Mesothelial cell of epicardium (in vitro differentiated cells): ENCODE data around the gene RBPMS2. TPM values are rescaled to one million over a fixed set of nuclear protein-coding genes. Genes with fewer than 3 reads are reported as not detected.

Experiments
- DNase-seq, 2 experiments: peaks; one replicate each; pipeline ENCODE4 v3.0.0; 2021; ENCODE audit warnings: low spot score in 2 of 2; ENCODE audit not compliant: unreplicated experiment in 2 of 2
- H3K27ac Mint-ChIP-seq: 2 replicates; pipeline ENCODE4 v1.8.0; 2021; ENCODE audit warnings: mixed read lengths
- H3K27me3 Mint-ChIP-seq: 2 replicates; pipeline ENCODE4 v1.8.0; 2021; ENCODE audit warnings: low read depth, mixed read lengths
- H3K36me3 Mint-ChIP-seq: 2 replicates; pipeline ENCODE4 v1.8.0; 2021; ENCODE audit warnings: mixed read lengths
- H3K4me1 Mint-ChIP-seq: 2 replicates; pipeline ENCODE4 v1.8.0; 2021; ENCODE audit warnings: mixed read lengths
- H3K4me3 Mint-ChIP-seq: 2 replicates; pipeline ENCODE4 v1.8.0; 2021; ENCODE audit warnings: mild to moderate bottlenecking, moderate library complexity, mixed read lengths
- H3K9me3 Mint-ChIP-seq: 2 replicates; pipeline ENCODE4 v1.8.0; 2021; ENCODE audit warnings: mixed read lengths
- total RNA-seq: library from RNA; stranded (reverse); gene quantifications from 3 replicates; pipeline ENCODE4 v1.2.1, GENCODE V29; 2021
- TF ChIP-seq, protein P1 (sequence below): fragments of 200-600 bp; sonication (generic); IDR thresholded peaks from one replicate; pipeline ENCODE4 v1.5.0; 2021; ENCODE audit warnings: antibody characterized with exemption; ENCODE audit not compliant: unreplicated experiment

RBPMS2 gene
- total RNA-seq, 1 donor from 2014 or later = 17.8 TPM

DNA sequence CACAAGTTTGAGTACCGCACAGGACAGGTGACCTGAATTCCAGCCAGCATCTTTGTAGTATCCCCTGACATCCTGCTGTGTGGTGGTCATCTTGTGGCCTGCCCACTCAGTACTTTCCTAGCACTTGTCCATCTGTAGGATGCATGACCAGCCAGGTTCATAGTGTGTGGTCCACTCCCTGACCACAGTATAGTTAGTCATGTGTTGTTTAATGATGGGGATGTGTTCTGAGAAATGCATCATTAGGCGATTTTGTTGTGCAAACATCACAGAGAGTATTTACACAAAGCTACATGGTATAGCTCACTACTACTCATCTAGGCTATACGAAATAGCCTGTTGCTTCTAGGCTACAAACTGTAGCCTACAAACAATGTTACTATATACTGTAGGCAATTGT lies 16.9 kb upstream of the RBPMS2 start:
- no peaks in the 10 kb centered on the region for H3K4me1 Mint-ChIP-seq
- no peak overlapping the region for H3K4me3 Mint-ChIP-seq
- TF ChIP-seq, protein P1, sequence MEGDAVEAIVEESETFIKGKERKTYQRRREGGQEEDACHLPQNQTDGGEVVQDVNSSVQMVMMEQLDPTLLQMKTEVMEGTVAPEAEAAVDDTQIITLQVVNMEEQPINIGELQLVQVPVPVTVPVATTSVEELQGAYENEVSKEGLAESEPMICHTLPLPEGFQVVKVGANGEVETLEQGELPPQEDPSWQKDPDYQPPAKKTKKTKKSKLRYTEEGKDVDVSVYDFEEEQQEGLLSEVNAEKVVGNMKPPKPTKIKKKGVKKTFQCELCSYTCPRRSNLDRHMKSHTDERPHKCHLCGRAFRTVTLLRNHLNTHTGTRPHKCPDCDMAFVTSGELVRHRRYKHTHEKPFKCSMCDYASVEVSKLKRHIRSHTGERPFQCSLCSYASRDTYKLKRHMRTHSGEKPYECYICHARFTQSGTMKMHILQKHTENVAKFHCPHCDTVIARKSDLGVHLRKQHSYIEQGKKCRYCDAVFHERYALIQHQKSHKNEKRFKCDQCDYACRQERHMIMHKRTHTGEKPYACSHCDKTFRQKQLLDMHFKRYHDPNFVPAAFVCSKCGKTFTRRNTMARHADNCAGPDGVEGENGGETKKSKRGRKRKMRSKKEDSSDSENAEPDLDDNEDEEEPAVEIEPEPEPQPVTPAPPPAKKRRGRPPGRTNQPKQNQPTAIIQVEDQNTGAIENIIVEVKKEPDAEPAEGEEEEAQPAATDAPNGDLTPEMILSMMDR = no peak
- no peak overlapping the region for H3K27ac Mint-ChIP-seq
- no peaks in the 10 kb centered on the region for H3K27me3 Mint-ChIP-seq
- no peaks in the 10 kb centered on the region for H3K9me3 Mint-ChIP-seq
- no peaks in the 10 kb centered on the region for H3K36me3 Mint-ChIP-seq
- no peak for DNase-seq

DNA sequence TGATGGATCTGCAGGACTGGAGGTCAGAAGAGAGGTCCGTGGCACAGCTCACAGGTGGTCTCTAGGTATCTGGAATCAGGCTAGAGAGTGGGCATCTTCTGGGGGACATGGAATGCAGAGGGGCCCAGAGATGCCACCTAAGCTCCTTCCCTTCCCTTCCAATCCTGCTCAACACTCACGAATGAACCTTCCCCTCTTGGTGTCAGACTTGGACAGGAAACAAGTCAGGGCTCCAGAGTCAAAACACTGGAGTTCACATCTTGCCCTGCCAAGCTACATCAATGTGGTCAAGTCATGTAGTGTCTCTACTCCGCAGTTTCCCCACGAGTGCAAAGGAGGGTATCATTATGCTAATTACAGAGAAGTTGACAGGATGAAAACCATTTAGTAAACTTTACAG lies 16.0 kb upstream of the RBPMS2 start:
- Mint-ChIP-seq H3K4me3 (no peak overlapping the region), H3K9me3 (no peaks in the 10 kb centered on the region), H3K27ac (no peak overlapping the region), H3K36me3 (no peaks in the 10 kb centered on the region), H3K27me3 (no peaks in the 10 kb centered on the region), H3K4me1 (no peaks in the 10 kb centered on the region)
- TF ChIP-seq, protein P1 = no peak
- no peak for DNase-seq

DNA sequence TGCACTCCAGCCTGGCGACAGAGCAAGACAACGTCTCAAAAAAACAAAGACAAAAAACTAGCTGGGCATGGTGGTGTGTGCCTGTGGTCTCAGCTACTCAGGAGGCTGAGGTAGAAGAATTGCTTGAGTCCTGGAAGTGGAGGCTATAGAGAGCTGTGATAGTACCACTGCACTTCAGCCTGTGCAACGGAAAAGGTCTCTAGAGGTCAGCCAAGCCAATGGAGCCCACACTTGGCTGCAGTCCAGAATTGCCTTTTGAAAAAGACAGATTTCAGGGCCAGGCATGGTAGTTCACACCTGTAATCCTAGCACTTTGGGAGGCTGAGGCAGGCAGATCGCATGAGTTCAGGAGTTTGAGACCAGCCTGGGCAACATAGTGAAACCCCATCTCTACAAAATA lies 8.4 kb upstream of the RBPMS2 start:
- H3K4me3 Mint-ChIP-seq = no peak overlapping the region
- no peak for DNase-seq
- no peaks in the 10 kb centered on the region for H3K9me3 Mint-ChIP-seq
- H3K27ac Mint-ChIP-seq = no peak overlapping the region
- no peaks in the 10 kb centered on the region for H3K27me3 Mint-ChIP-seq
- TF ChIP-seq, protein P1 = no peak
- H3K36me3 Mint-ChIP-seq = no peaks in the 10 kb centered on the region
- no peaks in the 10 kb centered on the region for H3K4me1 Mint-ChIP-seq

DNA sequence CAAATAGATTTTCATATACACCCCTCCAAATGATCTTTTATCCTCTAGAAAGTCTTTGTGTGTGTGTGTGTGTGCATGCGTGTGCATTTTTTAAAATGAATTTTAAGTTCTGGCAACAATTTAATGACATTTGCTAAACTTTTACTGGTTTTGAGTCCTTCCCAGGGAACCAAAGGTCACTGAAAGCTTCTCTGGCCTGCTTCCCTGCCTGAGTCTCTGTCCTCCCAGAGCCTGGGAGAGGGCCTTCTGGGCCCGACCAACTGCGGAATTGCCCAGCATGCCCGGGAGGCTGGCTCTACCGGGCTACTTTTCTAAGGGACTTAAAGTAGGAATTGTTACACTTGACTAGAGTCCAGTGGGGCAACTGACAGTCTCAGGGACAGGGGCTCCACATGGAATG lies 7.4 kb upstream of the RBPMS2 start:
- no peak for DNase-seq
- TF ChIP-seq, protein P1 = no peak
- Mint-ChIP-seq H3K36me3 (no peaks in the 10 kb centered on the region), H3K27ac (no peak overlapping the region), H3K9me3 (no peaks in the 10 kb centered on the region), H3K4me1 (no peaks in the 10 kb centered on the region), H3K27me3 (peaks cover 2% of the 10 kb centered on the region), H3K4me3 (no peak overlapping the region)

DNA sequence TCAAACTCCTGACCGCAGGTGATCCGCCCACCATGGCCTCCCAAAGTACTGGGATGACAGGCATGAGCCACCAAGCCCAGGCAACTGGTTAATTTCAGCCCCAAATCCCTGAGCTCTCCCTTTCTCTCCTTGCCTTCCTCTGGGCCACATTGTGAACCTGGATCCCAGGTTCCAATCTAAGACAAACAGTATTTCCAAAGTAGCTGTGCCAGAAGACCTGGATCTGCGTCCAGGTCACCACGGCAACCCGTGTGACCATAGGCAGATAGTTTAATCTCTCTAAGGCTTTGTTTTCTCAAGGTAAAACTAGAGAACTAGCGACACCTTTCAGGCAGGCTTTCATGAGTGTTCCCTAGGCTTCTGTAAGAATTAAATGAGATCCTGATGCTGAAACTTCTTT lies 5.9 kb upstream of the RBPMS2 start:
- Mint-ChIP-seq H3K9me3 (no peaks in the 10 kb centered on the region), H3K27me3 (peaks cover 4% of the 10 kb centered on the region), H3K27ac (no peak overlapping the region), H3K4me3 (no peak overlapping the region), H3K4me1 (peaks cover 8% of the 10 kb centered on the region), H3K36me3 (no peaks in the 10 kb centered on the region)
- DNase-seq = no peak
- TF ChIP-seq, protein P1 = no peak

DNA sequence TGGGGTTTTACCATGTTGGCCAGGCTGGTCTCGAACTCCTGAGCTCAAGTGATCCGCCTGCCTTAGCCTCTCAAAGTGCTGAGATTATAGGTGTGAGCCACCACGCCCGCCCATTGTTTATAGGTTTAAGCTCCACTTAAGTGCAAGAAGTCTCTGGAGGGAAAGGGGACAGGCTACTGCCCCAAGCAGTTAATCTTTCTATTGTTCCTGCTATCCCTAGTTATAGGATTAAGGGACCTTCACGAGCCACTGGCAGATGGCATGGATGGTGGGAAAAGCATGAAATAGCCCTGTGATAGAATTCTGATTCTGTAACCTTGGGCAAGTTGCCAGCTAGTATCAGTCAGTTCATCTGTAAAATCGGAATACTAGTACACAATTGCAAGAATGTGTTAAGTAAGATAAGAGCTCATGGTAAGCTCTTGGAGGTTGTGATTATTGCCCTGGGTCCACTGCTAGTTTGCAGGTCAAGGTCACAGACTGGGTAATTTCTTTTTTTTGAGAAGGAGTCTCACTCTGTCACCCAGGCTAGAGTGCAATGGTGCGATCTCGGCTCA lies 5.3 kb upstream of the RBPMS2 start:
- TF ChIP-seq, protein P1 = no peak
- Mint-ChIP-seq H3K27ac (no peak overlapping the region), H3K27me3 (peaks cover 4% of the 10 kb centered on the region), H3K4me1 (peaks cover 8% of the 10 kb centered on the region), H3K4me3 (no peak overlapping the region), H3K36me3 (no peaks in the 10 kb centered on the region), H3K9me3 (no peaks in the 10 kb centered on the region)
- DNase-seq = no peak
